Measurements from ENCODE around the gene PFDN1. TPM values are rescaled to one million over a fixed set of nuclear protein-coding genes. Genes with fewer than 3 reads are reported as not detected.
A peak's percentile ranks its signal among the peaks of the same experiment; 100 is the strongest.

PFDN1 gene
- polyA plus RNA-seq, 1 donor, result 57.7 TPM

GRCh38 chr5:140319833-140320232 lies 16.9 kb upstream of the PFDN1 start:
- no peaks in the 10 kb centered on the region for H3K36me3 ChIP-seq (ENCODE audit: control insufficient read depth, insufficient read depth, low read length)
- WGBS (ENCODE audit: insufficient coverage, low lambda C conversion rate), result no CpG with 5 or more reads among the region's 1 CpG
- H3K27ac ChIP-seq (ENCODE audit: low read length), result no peak overlapping the region

DNA sequence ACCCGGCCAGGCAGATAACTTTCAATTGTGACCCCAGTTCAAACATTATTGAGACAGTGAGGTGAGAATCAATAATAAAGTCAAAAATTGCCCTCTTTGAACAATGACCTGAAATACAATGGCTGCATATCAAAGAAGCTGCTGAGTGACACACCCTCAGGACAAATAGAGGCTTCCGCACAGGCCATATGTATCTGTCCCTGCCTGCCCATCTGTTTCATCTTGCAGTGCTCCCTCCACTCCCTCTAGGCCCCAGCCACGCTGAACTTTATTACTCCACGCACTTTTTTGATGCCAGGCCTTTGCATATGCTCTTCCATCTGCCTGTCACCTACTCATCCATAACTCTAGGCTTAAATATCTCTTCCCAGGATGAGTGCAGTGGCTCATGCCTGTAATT lies 15.9 kb upstream of the PFDN1 start:
- 60% methylated on average over 1 of the region's 4 CpGs for WGBS (ENCODE audit: insufficient coverage, low lambda C conversion rate)
- Histone ChIP-seq H3K36me3 (ENCODE audit: control insufficient read depth, insufficient read depth, low read length) (no peaks in the 10 kb centered on the region), H3K9me3 (ENCODE audit: control insufficient read depth, low read depth, low read length) (no peaks in the 10 kb centered on the region), H3K27ac (ENCODE audit: low read length) (no peak overlapping the region), H3K4me3 (ENCODE audit: low read length) (no peak overlapping the region), H3K4me1 (ENCODE audit: control insufficient read depth, insufficient read depth, low read length) (no peaks in the 10 kb centered on the region), H3K27me3 (ENCODE audit: control insufficient read depth, insufficient read depth, low read length) (no peaks in the 10 kb centered on the region)
- peak in 1 of 2 donors; percentile 32 for DNase-seq

More at GRCh38 chr5:140319833-140320232, 16.9 kb upstream of the PFDN1 start:
- Histone ChIP-seq H3K4me1 (ENCODE audit: control insufficient read depth, insufficient read depth, low read length) (no peaks in the 10 kb centered on the region), H3K27me3 (ENCODE audit: control insufficient read depth, insufficient read depth, low read length) (no peaks in the 10 kb centered on the region), H3K4me3 (ENCODE audit: low read length) (no peak overlapping the region), H3K9me3 (ENCODE audit: control insufficient read depth, low read depth, low read length) (no peaks in the 10 kb centered on the region)
- DNase-seq, result no peak

DNA sequence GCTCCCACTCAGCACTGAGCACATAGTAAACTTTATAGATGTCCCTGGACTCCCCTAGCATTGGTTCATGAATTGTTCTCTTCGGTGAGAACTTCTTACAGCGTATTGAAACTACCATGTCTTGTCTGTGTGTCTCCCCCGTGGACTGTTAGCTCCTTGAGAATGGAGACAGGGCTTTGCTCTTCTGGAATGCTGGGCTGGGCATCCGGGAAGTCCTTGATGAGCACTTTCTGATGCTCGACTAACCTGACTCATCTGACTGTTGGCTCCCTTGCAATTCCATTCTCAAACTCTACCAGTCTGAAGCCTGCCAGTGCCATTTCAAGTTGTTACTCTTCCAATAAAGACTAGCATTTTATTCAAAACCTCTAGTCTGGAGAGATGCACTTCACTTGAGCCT lies 15.0 kb upstream of the PFDN1 start:
- H3K27ac ChIP-seq (ENCODE audit: low read length), result no peak overlapping the region
- H3K4me3 ChIP-seq (ENCODE audit: low read length), result no peak overlapping the region
- DNase-seq, result no peak
- no peaks in the 10 kb centered on the region for H3K27me3 ChIP-seq (ENCODE audit: control insufficient read depth, insufficient read depth, low read length)
- H3K4me1 ChIP-seq (ENCODE audit: control insufficient read depth, insufficient read depth, low read length), result no peaks in the 10 kb centered on the region
- no peaks in the 10 kb centered on the region for H3K9me3 ChIP-seq (ENCODE audit: control insufficient read depth, low read depth, low read length)
- WGBS (ENCODE audit: insufficient coverage, low lambda C conversion rate), result 100% methylated on average over 1 of the region's 5 CpGs
- no peaks in the 10 kb centered on the region for H3K36me3 ChIP-seq (ENCODE audit: control insufficient read depth, insufficient read depth, low read length)

DNA sequence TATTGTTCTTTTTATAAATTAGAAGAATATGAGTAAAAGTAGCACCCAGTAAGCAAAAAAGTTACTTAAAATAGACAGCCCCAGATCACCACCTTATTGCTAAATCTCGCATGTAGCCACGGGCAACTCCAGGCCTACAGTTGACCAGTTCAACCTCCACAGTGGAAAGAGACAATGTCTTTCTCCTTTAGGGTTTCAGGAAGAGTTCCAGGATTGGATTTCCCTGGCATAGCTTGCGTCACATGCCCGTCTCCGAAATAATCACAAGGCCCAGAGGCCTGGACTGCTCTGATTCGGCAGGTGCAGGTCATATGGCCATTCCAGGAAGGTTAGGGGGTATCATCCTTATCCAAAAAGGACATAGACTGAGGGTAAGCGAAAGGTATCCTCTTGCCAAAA lies 9.9 kb upstream of the PFDN1 start:
- no peaks in the 10 kb centered on the region for H3K36me3 ChIP-seq (ENCODE audit: control insufficient read depth, insufficient read depth, low read length)

DNA sequence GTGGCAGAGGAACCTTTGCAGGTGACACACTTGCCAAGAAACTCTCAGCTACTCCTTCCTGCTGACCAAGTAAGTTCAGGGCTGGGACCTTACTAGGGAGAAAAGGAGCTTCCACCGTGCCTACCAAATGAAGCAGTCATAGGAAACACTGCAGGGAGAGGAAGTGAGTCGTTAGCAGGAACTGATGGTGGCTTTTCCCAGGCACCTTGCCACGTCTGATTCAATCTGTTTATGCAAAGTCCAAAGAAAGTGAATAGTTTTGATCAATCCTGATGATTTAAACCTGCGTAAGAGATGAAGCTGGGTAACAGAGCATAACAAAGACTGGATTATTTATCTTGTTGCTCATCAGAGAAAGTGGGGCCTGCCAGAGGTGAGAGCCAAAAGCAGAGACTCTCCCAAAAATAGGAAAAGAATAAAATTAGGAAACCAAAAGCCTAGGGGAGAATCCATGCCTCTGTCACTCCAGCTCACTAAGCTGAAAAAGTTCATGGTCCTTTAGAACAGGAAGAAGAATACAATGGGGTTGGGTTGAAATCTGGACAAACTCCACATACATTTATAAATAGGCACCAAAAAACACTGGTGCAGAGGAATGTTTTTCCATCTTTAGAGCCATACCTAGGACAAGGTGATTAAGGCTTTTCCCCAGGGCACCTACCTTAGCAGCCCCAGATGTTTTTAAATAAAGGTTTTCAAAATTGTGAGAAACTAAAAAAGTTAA lies 9.3 kb upstream of the PFDN1 start:
- Histone ChIP-seq H3K27me3 (ENCODE audit: control insufficient read depth, insufficient read depth, low read length) (no peaks in the 10 kb centered on the region), H3K4me3 (ENCODE audit: low read length) (no peak overlapping the region), H3K36me3 (ENCODE audit: control insufficient read depth, insufficient read depth, low read length) (no peaks in the 10 kb centered on the region), H3K27ac (ENCODE audit: low read length) (no peak overlapping the region), H3K9me3 (ENCODE audit: control insufficient read depth, low read depth, low read length) (no peaks in the 10 kb centered on the region), H3K4me1 (ENCODE audit: control insufficient read depth, insufficient read depth, low read length) (peaks cover 20% of the 10 kb centered on the region)
- WGBS (ENCODE audit: insufficient coverage, low lambda C conversion rate), result 44% methylated on average over 3 of the region's 4 CpGs
- peak in 1 of 2 donors; percentile 32 for DNase-seq

More for the DNA sequence above, 9.9 kb upstream of the PFDN1 start:
- Histone ChIP-seq H3K4me3 (ENCODE audit: low read length) (no peak overlapping the region), H3K4me1 (ENCODE audit: control insufficient read depth, insufficient read depth, low read length) (peaks cover 20% of the 10 kb centered on the region), H3K27ac (ENCODE audit: low read length) (no peak overlapping the region), H3K27me3 (ENCODE audit: control insufficient read depth, insufficient read depth, low read length) (no peaks in the 10 kb centered on the region), H3K9me3 (ENCODE audit: control insufficient read depth, low read depth, low read length) (no peaks in the 10 kb centered on the region)
- WGBS (ENCODE audit: insufficient coverage, low lambda C conversion rate), result 100% methylated on average over 1 of the region's 7 CpGs
- DNase-seq, result no peak

DNA sequence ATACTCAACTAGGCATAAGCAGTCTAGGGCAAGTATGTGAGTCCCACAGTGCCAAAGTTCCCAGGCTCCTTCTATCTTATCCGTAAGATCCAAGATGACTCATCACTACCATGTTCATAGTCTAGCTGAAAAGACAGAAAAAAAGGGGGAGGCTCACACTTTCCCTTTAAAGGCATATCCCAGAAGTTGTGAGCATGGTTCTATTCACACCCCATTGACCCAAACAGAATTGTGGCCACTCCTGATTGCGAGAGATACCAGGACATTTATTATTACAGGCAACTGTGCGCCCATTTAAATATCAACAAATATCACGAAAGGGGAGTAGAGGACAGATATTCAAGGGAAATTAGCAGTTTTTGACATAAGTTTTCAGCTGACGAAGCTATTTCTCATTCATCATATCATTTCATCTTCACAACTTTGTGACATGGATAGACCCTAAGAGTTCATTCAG lies 8.1 kb upstream of the PFDN1 start:
- 100% methylated on average over 1 of the region's 5 CpGs for WGBS (ENCODE audit: insufficient coverage, low lambda C conversion rate)
- no peak overlapping the region for H3K4me3 ChIP-seq (ENCODE audit: low read length)
- H3K9me3 ChIP-seq (ENCODE audit: control insufficient read depth, low read depth, low read length), result no peaks in the 10 kb centered on the region
- peaks cover 20% of the 10 kb centered on the region for H3K4me1 ChIP-seq (ENCODE audit: control insufficient read depth, insufficient read depth, low read length)
- peak; percentile 73 to 86 for DNase-seq
- no peaks in the 10 kb centered on the region for H3K27me3 ChIP-seq (ENCODE audit: control insufficient read depth, insufficient read depth, low read length)
- H3K36me3 ChIP-seq (ENCODE audit: control insufficient read depth, insufficient read depth, low read length), result no peaks in the 10 kb centered on the region
- H3K27ac ChIP-seq (ENCODE audit: low read length), result peak overlapping the region; percentile 77

DNA sequence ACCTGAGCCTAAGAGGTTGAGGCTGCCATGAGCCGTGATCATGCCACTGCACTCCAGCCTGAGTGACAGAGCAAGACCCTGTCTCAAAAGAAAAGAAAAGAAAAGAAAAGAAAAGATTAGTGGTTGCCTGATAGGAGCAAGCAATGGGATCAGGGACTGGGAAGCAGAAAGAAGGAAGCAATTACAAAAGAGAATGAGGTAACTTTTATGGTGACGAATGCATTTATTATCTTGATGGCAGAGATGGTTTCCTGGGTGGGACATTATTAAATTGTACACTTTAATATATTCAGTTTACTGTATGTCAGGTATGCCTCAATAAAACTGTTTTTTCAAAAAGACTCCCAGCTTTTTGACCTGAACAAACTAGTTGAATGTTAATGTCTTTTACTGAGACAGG lies 7.5 kb upstream of the PFDN1 start:
- Histone ChIP-seq H3K36me3 (ENCODE audit: control insufficient read depth, insufficient read depth, low read length) (no peaks in the 10 kb centered on the region), H3K27me3 (ENCODE audit: control insufficient read depth, insufficient read depth, low read length) (no peaks in the 10 kb centered on the region), H3K4me1 (ENCODE audit: control insufficient read depth, insufficient read depth, low read length) (peaks cover 20% of the 10 kb centered on the region), H3K9me3 (ENCODE audit: control insufficient read depth, low read depth, low read length) (no peaks in the 10 kb centered on the region), H3K4me3 (ENCODE audit: low read length) (no peak overlapping the region), H3K27ac (ENCODE audit: low read length) (peak overlapping the region; percentile 77)
- peak; percentile 35 to 72 for DNase-seq
- 60% methylated on average over 1 of the region's 2 CpGs for WGBS (ENCODE audit: insufficient coverage, low lambda C conversion rate)

GRCh38 chr5:140309706-140310249 lies 6.9 kb upstream of the PFDN1 start:
- Histone ChIP-seq H3K4me1 (ENCODE audit: control insufficient read depth, insufficient read depth, low read length) (peaks cover 20% of the 10 kb centered on the region), H3K9me3 (ENCODE audit: control insufficient read depth, low read depth, low read length) (no peaks in the 10 kb centered on the region), H3K27ac (ENCODE audit: low read length) (peak overlapping the region; percentile 77), H3K4me3 (ENCODE audit: low read length) (no peak overlapping the region), H3K27me3 (ENCODE audit: control insufficient read depth, insufficient read depth, low read length) (no peaks in the 10 kb centered on the region), H3K36me3 (ENCODE audit: control insufficient read depth, insufficient read depth, low read length) (no peaks in the 10 kb centered on the region)
- DNase-seq, result no peak
- 100% methylated on average over 1 of the region's 3 CpGs for WGBS (ENCODE audit: insufficient coverage, low lambda C conversion rate)

GRCh38 chr5:140305471-140305870 lies 2.6 kb upstream of the PFDN1 start:
- Histone ChIP-seq H3K27ac (ENCODE audit: low read length) (no peak overlapping the region), H3K9me3 (ENCODE audit: control insufficient read depth, low read depth, low read length) (no peaks in the 10 kb centered on the region), H3K4me3 (ENCODE audit: low read length) (no peak overlapping the region), H3K27me3 (ENCODE audit: control insufficient read depth, insufficient read depth, low read length) (no peaks in the 10 kb centered on the region), H3K36me3 (ENCODE audit: control insufficient read depth, insufficient read depth, low read length) (no peaks in the 10 kb centered on the region), H3K4me1 (ENCODE audit: control insufficient read depth, insufficient read depth, low read length) (peaks cover 10% of the 10 kb centered on the region)
- WGBS (ENCODE audit: insufficient coverage, low lambda C conversion rate), result no CpG with 5 or more reads among the region's 1 CpG
- DNase-seq, result no peak

DNA sequence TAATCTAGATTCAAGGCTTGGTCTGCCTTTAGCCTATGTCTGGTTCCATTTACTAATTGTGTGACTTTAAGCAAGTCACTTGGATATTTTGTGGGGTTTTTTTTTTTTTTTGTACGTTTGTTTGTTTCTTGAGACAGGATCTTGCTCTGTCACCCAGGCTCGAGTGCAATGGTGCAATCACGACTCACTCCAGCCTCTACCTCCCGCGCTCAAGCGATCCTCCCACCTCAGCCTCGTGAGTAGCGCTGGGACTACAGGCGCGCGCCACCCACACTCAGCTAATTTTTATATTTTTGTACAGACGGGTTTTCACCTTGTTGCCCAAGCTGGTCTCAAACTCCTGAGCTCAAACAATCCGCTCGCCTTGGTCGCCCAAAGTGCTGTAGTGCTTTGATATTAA lies 1.1 kb upstream of the PFDN1 start:
- DNase-seq, result no peak
- H3K36me3 ChIP-seq (ENCODE audit: control insufficient read depth, insufficient read depth, low read length), result peaks cover 10% of the 10 kb centered on the region
- H3K4me3 ChIP-seq (ENCODE audit: low read length), result no peak overlapping the region
- WGBS (ENCODE audit: insufficient coverage, low lambda C conversion rate), result 82% methylated on average over 5 of the region's 15 CpGs
- H3K9me3 ChIP-seq (ENCODE audit: control insufficient read depth, low read depth, low read length), result no peaks in the 10 kb centered on the region
- no peaks in the 10 kb centered on the region for H3K27me3 ChIP-seq (ENCODE audit: control insufficient read depth, insufficient read depth, low read length)
- H3K27ac ChIP-seq (ENCODE audit: low read length), result no peak overlapping the region
- H3K4me1 ChIP-seq (ENCODE audit: control insufficient read depth, insufficient read depth, low read length), result peaks cover 2% of the 10 kb centered on the region

DNA sequence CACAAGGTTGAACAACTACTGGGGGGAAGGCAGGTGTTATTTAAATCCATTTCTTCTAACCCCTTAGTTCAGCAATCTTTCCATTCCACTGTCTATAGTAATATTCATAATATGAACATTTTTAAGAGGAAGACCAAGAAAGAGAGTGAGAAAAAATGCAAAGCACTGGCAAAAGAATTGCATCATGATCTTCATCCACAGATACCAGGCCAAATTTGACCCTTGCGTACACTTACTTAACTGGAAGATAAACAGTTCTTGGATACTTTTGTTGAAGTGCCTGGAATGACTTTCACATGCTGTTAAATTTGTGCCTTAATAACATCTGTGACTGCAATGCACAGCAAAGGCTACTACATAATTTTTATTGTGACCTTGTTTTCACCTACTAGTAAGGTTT lies 1.8 kb downstream of the PFDN1 start:
- no CpG with 5 or more reads among the region's 1 CpG for WGBS (ENCODE audit: insufficient coverage, low lambda C conversion rate)
- H3K4me1 ChIP-seq (ENCODE audit: control insufficient read depth, insufficient read depth, low read length), result peaks cover 2% of the 10 kb centered on the region
- no peak for DNase-seq
- H3K27ac ChIP-seq (ENCODE audit: low read length), result no peak overlapping the region
- H3K4me3 ChIP-seq (ENCODE audit: low read length), result no peak overlapping the region
- H3K36me3 ChIP-seq (ENCODE audit: control insufficient read depth, insufficient read depth, low read length), result peaks cover 14% of the 10 kb centered on the region
- H3K27me3 ChIP-seq (ENCODE audit: control insufficient read depth, insufficient read depth, low read length), result no peaks in the 10 kb centered on the region
- no peaks in the 10 kb centered on the region for H3K9me3 ChIP-seq (ENCODE audit: control insufficient read depth, low read depth, low read length)
